Activated gamma-delta T cell (primary cell): ENCODE results near the gene TENT4A.

Experiments
- DNase-seq: peaks from one replicate; lab custom pipeline; 2025; lab: John Stamatoyannopoulos, UW

TENT4A gene

DNA sequence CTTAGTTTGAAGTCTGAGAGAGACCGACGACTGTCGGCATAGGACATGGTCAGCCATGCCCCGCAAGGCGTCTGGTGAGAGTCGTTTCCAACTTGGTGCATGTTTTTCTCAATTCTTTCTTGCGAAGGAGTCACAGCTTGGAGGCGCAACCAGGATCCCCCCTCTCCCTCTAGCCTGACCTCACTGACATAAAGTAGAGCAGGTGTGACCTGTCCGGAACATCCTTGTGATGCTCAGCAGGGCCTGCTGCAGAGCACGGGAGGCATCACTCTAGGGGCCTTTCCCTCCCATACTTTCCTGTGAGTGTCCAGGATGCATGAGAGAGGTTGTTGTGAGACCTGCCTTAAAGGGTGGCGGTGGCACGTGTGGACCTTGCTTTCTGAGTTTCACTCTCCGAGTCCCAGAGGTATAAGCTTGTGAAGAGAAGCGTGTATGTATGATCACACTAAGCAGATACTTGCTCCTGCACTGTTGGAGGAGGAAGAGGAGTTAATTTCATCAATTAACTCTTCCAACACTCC, 5.0 kb downstream of the TENT4A start:
- no peak for DNase-seq

GRCh38 chr5:6718718-6719117, 5.5 kb downstream of the TENT4A start:
- no peak for DNase-seq

- DNase-seq: no peak
Measured at GRCh38 chr5:6719417-6719816, 6.2 kb downstream of the TENT4A start.

- no peak for DNase-seq
Measured at GRCh38 chr5:6719896-6720560, 6.8 kb downstream of the TENT4A start.

DNA sequence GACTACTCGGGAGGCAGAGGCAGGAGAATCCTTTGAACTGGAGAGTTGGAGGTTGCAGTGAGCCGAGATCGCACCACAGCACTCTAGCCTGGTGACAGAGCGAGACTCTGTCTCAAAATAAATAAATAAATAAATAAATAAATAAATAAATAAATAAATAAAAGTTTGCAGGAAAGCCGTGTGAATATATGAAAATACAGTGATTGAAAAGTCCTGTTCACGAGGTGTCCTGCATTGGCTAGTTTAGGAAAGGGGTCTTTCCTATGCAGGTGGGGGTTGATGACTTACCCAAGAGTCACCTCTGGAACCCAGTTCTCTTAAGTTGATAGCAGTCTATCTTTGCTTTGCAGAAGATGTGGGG, 7.3 kb downstream of the TENT4A start:
- DNase-seq: no peak

DNA sequence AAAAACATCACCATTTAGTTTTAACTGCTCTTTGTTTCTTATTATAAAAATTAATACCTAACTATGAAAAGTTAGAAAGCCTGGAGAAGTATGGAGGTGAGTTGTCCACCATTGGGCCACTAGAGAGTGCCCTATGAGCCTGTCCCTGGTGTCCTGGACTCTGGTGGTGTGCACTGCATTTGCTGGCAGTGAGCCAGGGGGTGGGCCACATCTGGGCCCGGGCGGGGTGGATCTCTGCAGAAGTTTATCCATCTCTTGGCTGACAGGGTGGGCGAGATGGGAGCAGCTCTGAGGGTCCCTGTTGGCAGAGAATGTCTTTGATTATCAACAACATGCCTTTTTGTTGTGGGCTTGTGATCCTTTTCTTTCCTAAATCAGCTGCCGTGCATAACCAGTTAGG, 8.2 kb downstream of the TENT4A start:
- no peak for DNase-seq

- DNase-seq: no peak
Measured at GRCh38 chr5:6722015-6722414, 8.8 kb downstream of the TENT4A start.

DNA sequence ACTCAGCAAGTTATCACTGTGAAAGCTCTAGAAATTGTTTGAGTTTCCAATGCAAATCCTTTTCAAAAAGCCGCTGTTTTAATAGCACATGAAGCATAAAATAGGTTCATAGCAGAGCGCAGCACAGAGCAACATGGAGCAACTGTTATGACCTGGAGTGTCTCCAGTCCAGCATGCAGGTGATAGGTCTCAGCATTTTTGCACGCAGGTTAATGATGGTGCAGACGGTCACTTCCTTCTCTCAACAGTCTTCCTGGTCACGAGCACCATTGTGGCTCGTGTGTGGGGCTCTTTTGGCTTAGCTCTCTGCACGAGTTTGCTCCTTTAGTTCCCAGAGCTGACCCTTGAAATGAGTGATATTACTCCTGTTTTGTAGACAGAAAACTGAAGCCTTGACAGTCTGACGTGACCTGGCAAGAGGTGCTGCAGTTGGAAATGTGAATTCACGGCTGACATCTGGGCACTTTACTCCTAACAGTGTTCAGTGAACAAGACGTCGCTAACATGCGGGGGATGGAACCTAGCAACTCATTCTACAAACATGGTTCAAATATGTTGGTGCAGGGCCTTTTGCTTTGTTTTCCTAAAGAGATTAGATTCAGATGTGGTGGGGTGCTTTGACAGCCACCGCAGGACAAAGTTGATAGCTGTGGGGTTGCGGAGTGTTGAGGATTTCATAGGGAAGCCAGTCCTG, 10.0 kb downstream of the TENT4A start:
- DNase-seq: no peak

GRCh38 chr5:6723816-6724300, 10.6 kb downstream of the TENT4A start:
- no peak for DNase-seq

GRCh38 chr5:6724321-6724929, 11.2 kb downstream of the TENT4A start:
- no peak for DNase-seq

DNA sequence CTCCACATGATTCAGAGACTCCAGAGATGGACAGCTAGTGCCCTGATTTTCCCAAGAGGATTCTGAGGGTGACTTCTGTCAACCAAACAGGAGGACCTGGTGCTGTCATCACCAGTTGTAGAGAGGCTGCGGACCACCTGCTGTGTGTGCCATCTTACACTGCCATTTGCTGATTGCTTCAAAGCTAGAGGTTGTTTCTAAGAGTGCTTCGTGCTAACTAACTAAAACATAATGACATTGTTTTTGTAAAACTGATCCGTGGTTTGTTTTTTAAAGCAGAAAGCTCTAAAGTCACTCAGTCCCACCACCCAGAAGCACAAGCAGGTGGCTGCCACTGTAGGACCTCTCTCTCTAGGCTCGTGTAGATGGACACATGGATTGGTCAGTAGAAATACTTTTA, 12.2 kb downstream of the TENT4A start:
- no peak for DNase-seq

GRCh38 chr5:6726006-6726405, 12.8 kb downstream of the TENT4A start:
- no peak for DNase-seq

- no peak for DNase-seq
Measured at GRCh38 chr5:6727231-6727630, 14.0 kb downstream of the TENT4A start.

GRCh38 chr5:6728011-6728794, 15.0 kb downstream of the TENT4A start:
- DNase-seq: no peak

- DNase-seq: no peak
Measured at GRCh38 chr5:6728795-6729183, 15.6 kb downstream of the TENT4A start.

- DNase-seq: no peak
Measured at GRCh38 chr5:6729386-6730310, 16.4 kb downstream of the TENT4A start.

GRCh38 chr5:6730407-6730806, 17.2 kb downstream of the TENT4A start:
- no peak for DNase-seq

- no peak for DNase-seq
Measured at GRCh38 chr5:6730807-6731206, 17.6 kb downstream of the TENT4A start.

- DNase-seq: no peak
Measured at GRCh38 chr5:6731465-6732237, 18.4 kb downstream of the TENT4A start.

DNA sequence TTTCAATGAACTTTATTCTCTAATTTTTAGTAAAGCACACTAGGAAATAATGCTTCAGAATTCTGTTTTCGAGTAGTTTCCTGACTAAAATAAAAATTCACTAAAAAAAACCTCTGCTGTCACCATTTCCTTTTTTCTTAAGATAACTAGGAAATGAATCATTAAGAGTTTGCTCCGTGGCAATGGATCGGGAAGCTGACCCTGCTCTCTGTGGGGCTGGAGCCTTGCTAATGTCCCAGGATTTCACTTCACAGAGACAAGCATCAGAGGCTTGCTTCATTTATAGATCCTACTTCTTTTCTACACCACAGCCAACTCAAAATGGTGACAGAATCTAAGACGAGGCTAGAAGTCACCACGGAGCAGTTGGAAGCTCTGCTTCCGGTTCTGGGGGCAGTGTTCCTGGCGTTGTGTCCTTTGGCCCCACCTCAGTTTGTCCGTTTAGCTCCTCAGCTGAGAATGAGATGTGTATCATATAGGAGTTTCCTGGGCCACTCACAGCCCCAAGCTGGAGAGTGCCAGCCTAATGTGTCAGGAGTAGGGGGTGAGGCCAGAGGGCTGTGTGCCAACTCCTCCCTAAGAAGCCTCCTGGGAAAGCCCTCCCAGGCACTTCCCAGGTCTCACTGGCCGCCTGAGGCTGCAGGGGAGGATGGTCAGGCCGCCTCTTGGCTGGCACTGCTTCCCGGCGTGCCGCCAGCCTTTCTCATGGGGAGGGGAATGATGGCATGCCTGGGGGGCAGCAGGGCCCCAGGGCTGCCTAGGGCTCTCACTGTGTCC, 19.6 kb downstream of the TENT4A start:
- DNase-seq: no peak
